Activated CD8-positive, alpha-beta T cell treated with anti-CD3 and anti-CD28 coated beads for 36 hours (primary cell): ENCODE results near the gene APPL2. TPM values are rescaled to one million over a fixed set of nuclear protein-coding genes. Genes with fewer than 3 reads are reported as not detected.

Experiments
- ATAC-seq: fragments of 200-7000 bp; cut with Tn5 transposase; one replicate; pipeline ENCODE4 v1.10.0; 2021; ENCODE audit warnings: mild to moderate bottlenecking, moderate library complexity
- CTCF ChIA-PET: fragments of 350-600 bp; sonication (Branson Sonifier 250); formaldehyde crosslinking; loops from one replicate; lab custom pipeline; 2021; ENCODE audit warnings: antibody characterized with exemption; lab: Charles Lee
- POLR2A ChIA-PET: fragments of 350-600 bp; sonication (Branson Sonifier 250); formaldehyde crosslinking; loops from one replicate; lab custom pipeline; 2021; ENCODE audit warnings: antibody characterized with exemption; lab: Charles Lee
- DNase-seq: peaks from one replicate; pipeline ENCODE4 v3.0.0-alpha.2; 2020
- H3K27ac Mint-ChIP-seq: one replicate; pipeline ENCODE4 v1.8.0; 2021; ENCODE audit warnings: mild to moderate bottlenecking, mixed read lengths
- H3K27me3 Mint-ChIP-seq: one replicate; pipeline ENCODE4 v1.8.0; 2021; ENCODE audit warnings: mixed read lengths
- H3K36me3 Mint-ChIP-seq: one replicate; pipeline ENCODE4 v1.8.0; 2021; ENCODE audit warnings: low read depth, mixed read lengths
- H3K4me1 Mint-ChIP-seq: one replicate; pipeline ENCODE4 v1.8.0; 2021; ENCODE audit warnings: low read depth, mixed read lengths
- H3K4me3 Mint-ChIP-seq: one replicate; pipeline ENCODE4 v1.8.0; 2021; ENCODE audit warnings: mild to moderate bottlenecking, moderate library complexity, mixed read lengths
- H3K9me3 Mint-ChIP-seq: one replicate; pipeline ENCODE4 v1.8.0; 2021; ENCODE audit warnings: mixed read lengths
- intact Hi-C: fragments of 100-400 bp; cut with micrococcal nuclease; formaldehyde crosslinking; loops from one replicate; pipeline ENCODE4 v1.10.0; 2022
- total RNA-seq, 2 experiments: library from RNA; stranded (reverse); gene quantifications; one replicate each; pipeline ENCODE4 v1.2.3, GENCODE V29; 2021
- TF ChIP-seq, protein P1 (sequence below): fragments of 200-600 bp; IDR thresholded peaks from one replicate; pipeline ENCODE4 v1.8.0; 2022; ENCODE audit warnings: antibody characterized with exemption, mild to moderate bottlenecking

The APPL2 gene
- total RNA-seq, 2 experiments from 2014 or later = 14.5 to 15.8 TPM

DNA sequence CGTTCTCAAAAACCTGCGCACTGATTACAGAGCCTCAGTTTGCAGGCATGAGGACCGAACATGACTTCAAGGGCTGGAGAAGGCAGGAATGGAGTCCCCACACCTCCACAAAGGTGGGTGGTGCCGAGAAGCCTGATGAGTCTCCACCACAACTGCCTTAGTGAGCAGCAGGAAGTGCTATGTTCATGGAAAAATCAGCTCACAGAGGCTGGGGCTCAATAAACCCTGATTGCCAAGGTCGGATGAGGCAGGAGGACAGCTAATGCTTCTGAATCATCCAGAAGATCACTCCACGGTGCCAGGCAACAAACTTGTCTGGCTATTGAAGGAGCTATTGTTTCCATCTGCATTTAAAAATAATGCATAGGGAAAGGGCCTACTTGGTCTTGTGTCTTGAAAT is 31.1 kb downstream of the APPL2 start:
- intact Hi-C loops = no loop called here
- peak overlapping the region; percentile 36 for H3K27ac Mint-ChIP-seq
- H3K36me3 Mint-ChIP-seq = peaks cover 9% of the 10 kb centered on the region
- no peaks in the 10 kb centered on the region for H3K9me3 Mint-ChIP-seq
- DNase-seq = peak; percentile 49
- ChIA-PET POLR2A (interaction anchor here (1.5 kb wide), 1 partner anchor 20 kb away, joined by 4 read pairs; no protein-coding TSS in a partner anchor), CTCF (interaction anchor here (0.8 kb wide), 1 partner anchor 13 kb away, joined by 3 read pairs; no protein-coding TSS in a partner anchor)
- TF ChIP-seq, protein P1, sequence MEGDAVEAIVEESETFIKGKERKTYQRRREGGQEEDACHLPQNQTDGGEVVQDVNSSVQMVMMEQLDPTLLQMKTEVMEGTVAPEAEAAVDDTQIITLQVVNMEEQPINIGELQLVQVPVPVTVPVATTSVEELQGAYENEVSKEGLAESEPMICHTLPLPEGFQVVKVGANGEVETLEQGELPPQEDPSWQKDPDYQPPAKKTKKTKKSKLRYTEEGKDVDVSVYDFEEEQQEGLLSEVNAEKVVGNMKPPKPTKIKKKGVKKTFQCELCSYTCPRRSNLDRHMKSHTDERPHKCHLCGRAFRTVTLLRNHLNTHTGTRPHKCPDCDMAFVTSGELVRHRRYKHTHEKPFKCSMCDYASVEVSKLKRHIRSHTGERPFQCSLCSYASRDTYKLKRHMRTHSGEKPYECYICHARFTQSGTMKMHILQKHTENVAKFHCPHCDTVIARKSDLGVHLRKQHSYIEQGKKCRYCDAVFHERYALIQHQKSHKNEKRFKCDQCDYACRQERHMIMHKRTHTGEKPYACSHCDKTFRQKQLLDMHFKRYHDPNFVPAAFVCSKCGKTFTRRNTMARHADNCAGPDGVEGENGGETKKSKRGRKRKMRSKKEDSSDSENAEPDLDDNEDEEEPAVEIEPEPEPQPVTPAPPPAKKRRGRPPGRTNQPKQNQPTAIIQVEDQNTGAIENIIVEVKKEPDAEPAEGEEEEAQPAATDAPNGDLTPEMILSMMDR = no peak
- H3K27me3 Mint-ChIP-seq = no peaks in the 10 kb centered on the region
- H3K4me1 Mint-ChIP-seq = peaks cover 7% of the 10 kb centered on the region
- no peak overlapping the region for H3K4me3 Mint-ChIP-seq
- ATAC-seq = peak; percentile 86

DNA sequence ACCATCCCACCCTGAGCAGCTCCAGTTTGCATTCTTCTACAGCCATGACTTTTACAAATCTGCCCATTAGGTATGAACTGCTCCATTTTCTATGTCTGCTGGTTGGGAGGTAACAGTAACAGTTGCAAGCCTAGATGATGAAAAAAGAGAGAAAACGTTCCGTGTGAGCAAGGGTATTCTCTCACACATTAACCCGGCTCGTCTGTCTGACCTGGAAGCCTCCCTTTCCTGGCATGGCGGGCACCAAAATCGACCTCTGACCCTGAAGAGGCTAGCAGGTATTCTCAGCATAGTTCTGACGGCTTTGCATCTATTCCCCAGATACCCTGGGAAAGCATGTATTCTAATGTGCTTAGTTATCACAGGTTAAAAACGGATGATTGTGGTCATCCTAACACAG is 31.8 kb downstream of the APPL2 start:
- H3K4me1 Mint-ChIP-seq = peaks cover 7% of the 10 kb centered on the region
- TF ChIP-seq, protein P1 = no peak
- peaks cover 9% of the 10 kb centered on the region for H3K36me3 Mint-ChIP-seq
- no peak overlapping the region for H3K4me3 Mint-ChIP-seq
- H3K27me3 Mint-ChIP-seq = no peaks in the 10 kb centered on the region
- ChIA-PET POLR2A (interaction anchor here (0.6 kb wide), 1 partner anchor 1852 kb away, joined by 7 read pairs; no protein-coding TSS in a partner anchor), CTCF (no interaction called here)
- no peak for ATAC-seq
- no peak for DNase-seq
- intact Hi-C loops = no loop called here
- H3K27ac Mint-ChIP-seq = no peak overlapping the region
- H3K9me3 Mint-ChIP-seq = no peaks in the 10 kb centered on the region

DNA sequence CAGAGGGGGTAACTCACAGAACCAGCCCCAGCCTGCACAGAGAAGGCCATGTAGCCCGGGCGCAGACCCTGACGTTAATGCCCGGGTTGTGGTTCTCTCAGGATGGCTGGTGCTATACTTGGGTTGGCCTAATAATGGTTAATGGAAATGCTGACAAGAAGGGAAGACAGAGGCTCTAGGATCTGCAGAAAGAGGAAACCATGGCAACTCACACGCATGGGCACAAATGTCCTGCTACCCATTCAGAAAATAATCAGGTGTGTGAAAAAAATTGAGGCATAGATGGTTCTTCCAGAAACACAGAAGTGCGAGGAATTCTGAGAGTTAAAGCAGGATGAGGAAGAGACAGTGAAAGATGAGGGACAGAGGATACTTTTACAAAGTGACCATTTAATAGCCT is 33.8 kb downstream of the APPL2 start:
- no peak overlapping the region for H3K27ac Mint-ChIP-seq
- H3K4me1 Mint-ChIP-seq = peaks cover 7% of the 10 kb centered on the region
- no peak overlapping the region for H3K4me3 Mint-ChIP-seq
- no peaks in the 10 kb centered on the region for H3K27me3 Mint-ChIP-seq
- POLR2A ChIA-PET = no interaction called here
- ATAC-seq (no peak), DNase-seq (no peak)
- peaks cover 3% of the 10 kb centered on the region for H3K36me3 Mint-ChIP-seq
- TF ChIP-seq, protein P1 = no peak
- CTCF ChIA-PET = no interaction called here
- intact Hi-C loops = no loop called here
- H3K9me3 Mint-ChIP-seq = no peaks in the 10 kb centered on the region

DNA sequence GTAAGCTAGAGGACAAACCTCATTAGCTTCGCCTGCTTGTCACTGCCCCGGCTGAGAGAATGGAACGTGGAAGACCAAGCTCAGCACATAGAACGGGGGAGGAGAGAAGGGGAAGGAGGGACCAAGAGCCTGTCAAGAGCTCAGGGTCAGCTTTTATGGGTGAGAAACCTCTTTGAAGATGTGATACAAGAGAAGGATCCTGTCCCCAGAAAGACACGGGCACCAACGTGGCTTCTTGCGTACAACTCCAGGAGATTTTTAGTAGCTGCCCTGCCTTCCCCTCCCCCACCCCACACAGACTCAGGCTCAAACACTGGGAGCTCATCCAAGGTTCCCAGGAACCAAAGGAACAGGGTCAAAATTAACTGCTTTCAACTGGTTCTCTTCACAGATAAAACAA is 34.7 kb downstream of the APPL2 start:
- ChIA-PET CTCF (interaction anchor here (0.6 to 0.9 kb wide), 2 partner anchors 35 to 145 kb away, joined by 3 read pairs; partner anchors contain the start of gene APPL2), POLR2A (no interaction called here)
- H3K27ac Mint-ChIP-seq = peak overlapping the region; percentile 9
- intact Hi-C loops = no loop called here
- H3K9me3 Mint-ChIP-seq = no peaks in the 10 kb centered on the region
- H3K27me3 Mint-ChIP-seq = no peaks in the 10 kb centered on the region
- peaks cover 3% of the 10 kb centered on the region for H3K36me3 Mint-ChIP-seq
- H3K4me1 Mint-ChIP-seq = peaks cover 7% of the 10 kb centered on the region
- DNase-seq = no peak
- TF ChIP-seq, protein P1 = no peak
- ATAC-seq = no peak
- no peak overlapping the region for H3K4me3 Mint-ChIP-seq

DNA sequence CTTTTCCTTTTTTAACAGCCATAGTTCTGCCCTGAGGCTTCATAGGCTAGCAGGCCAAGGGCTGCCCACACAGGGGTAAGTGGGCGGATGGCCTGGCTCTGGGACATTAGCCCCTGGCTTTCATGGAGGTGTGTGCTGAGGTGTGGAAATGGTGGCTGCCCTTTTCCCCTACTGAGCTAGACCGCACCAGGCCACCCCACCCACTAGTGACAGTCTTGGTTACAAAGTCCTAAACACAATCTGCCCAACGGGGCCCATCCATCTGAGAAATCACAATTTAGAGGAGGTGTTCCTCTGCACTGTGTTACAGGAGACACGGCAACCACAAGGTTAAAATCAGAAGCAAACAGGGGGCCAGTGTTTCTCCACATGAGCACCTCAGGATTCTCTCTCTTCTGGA is 35.6 kb downstream of the APPL2 start:
- POLR2A ChIA-PET = no interaction called here
- no peak overlapping the region for H3K4me3 Mint-ChIP-seq
- TF ChIP-seq, protein P1 = no peak
- intact Hi-C loops = no loop called here
- no peak overlapping the region for H3K27ac Mint-ChIP-seq
- CTCF ChIA-PET = no interaction called here
- no peaks in the 10 kb centered on the region for H3K27me3 Mint-ChIP-seq
- no peaks in the 10 kb centered on the region for H3K9me3 Mint-ChIP-seq
- DNase-seq (no peak), ATAC-seq (no peak)
- H3K36me3 Mint-ChIP-seq = peaks cover 3% of the 10 kb centered on the region
- H3K4me1 Mint-ChIP-seq = peaks cover 7% of the 10 kb centered on the region
